HEK293 (cell line): ENCODE data around the gene SORL1.

Experiments
- ATF2 ChIP-seq: fragments of 450-650 bp; formaldehyde crosslinking; IDR thresholded peaks from 2 replicates; pipeline ENCODE4 v1.5.1; 2016; ENCODE audit warnings: missing biosample characterization, missing genetic modification characterization, low read depth
- BCL11A ChIP-seq: fragments of 450-650 bp; formaldehyde crosslinking; IDR thresholded peaks from 2 replicates; pipeline ENCODE4 v1.5.1; 2016; ENCODE audit warnings: low read depth, missing biosample characterization, missing genetic modification characterization
- HIC1 ChIP-seq: fragments of 450-650 bp; formaldehyde crosslinking; IDR thresholded peaks from 2 replicates; pipeline ENCODE4 v1.5.1; 2016; ENCODE audit warnings: missing biosample characterization, missing genetic modification characterization
- IKZF3 ChIP-seq: fragments of 450-650 bp; IDR thresholded peaks from 2 replicates; pipeline ENCODE4 v1.5.0; 2018; ENCODE audit warnings: missing biosample characterization, mild to moderate bottlenecking, missing genetic modification characterization, moderate library complexity
- KLF10 ChIP-seq: fragments of 450-650 bp; IDR thresholded peaks from 2 replicates; pipeline ENCODE4 v1.5.1; 2018; ENCODE audit warnings: missing biosample characterization, mild to moderate bottlenecking, missing genetic modification characterization
- KLF17 ChIP-seq: fragments of 450-650 bp; formaldehyde crosslinking; IDR thresholded peaks from 2 replicates; pipeline ENCODE4 v1.5.1; 2016; ENCODE audit warnings: missing biosample characterization, missing genetic modification characterization
- KLF7 ChIP-seq: fragments of 450-650 bp; formaldehyde crosslinking; IDR thresholded peaks from 2 replicates; pipeline ENCODE4 v1.5.1; 2016; ENCODE audit warnings: missing biosample characterization, missing genetic modification characterization, borderline replicate concordance
- MYNN ChIP-seq: fragments of 450-650 bp; formaldehyde crosslinking; IDR thresholded peaks from 2 replicates; pipeline ENCODE4 v1.5.1; 2016; ENCODE audit warnings: missing biosample characterization, missing genetic modification characterization, borderline replicate concordance
- PBX3 ChIP-seq: sonication (generic); formaldehyde crosslinking; IDR thresholded peaks from 2 replicates; pipeline ENCODE4 v1.8.1; 2022; ENCODE audit warnings: mild to moderate bottlenecking, moderate library complexity, missing genetic modification reagents
- PRDM10 ChIP-seq: fragments of 450-650 bp; formaldehyde crosslinking; IDR thresholded peaks from 2 replicates; pipeline ENCODE4 v1.5.1; 2016; ENCODE audit warnings: missing biosample characterization, missing genetic modification characterization
- ZBTB20 ChIP-seq: fragments of 450-650 bp; formaldehyde crosslinking; IDR thresholded peaks from 2 replicates; pipeline ENCODE4 v1.5.1; 2016; ENCODE audit warnings: missing biosample characterization, missing genetic modification characterization
- ZBTB48 ChIP-seq: fragments of 450-650 bp; formaldehyde crosslinking; IDR thresholded peaks from 2 replicates; pipeline ENCODE4 v1.5.1; 2016; ENCODE audit warnings: missing biosample characterization, missing genetic modification characterization
- ZBTB7A ChIP-seq: fragments of 450-650 bp; formaldehyde crosslinking; IDR thresholded peaks from 2 replicates; pipeline ENCODE4 v1.5.1; 2016; ENCODE audit warnings: low read depth, missing biosample characterization, missing genetic modification characterization
- ZNF16 ChIP-seq: fragments of 450-650 bp; formaldehyde crosslinking; IDR thresholded peaks from 2 replicates; pipeline ENCODE4 v1.5.1; 2016; ENCODE audit warnings: low read depth, missing biosample characterization, missing genetic modification characterization
- ZNF184 ChIP-seq: fragments of 450-650 bp; IDR thresholded peaks from 2 replicates; pipeline ENCODE4 v1.5.1; 2018; ENCODE audit warnings: missing biosample characterization, mild to moderate bottlenecking, missing genetic modification characterization
- ZNF223 ChIP-seq: fragments of 450-650 bp; formaldehyde crosslinking; IDR thresholded peaks from 2 replicates; pipeline ENCODE4 v1.5.1; 2016; ENCODE audit warnings: missing biosample characterization, missing genetic modification characterization
- ZNF488 ChIP-seq: fragments of 450-650 bp; formaldehyde crosslinking; IDR thresholded peaks from 2 replicates; pipeline ENCODE4 v1.5.1; 2016; ENCODE audit warnings: missing biosample characterization, missing genetic modification characterization
- ZNF514 ChIP-seq: fragments of 450-650 bp; formaldehyde crosslinking; IDR thresholded peaks from 2 replicates; pipeline ENCODE4 v1.5.1; 2016; ENCODE audit warnings: missing biosample characterization, missing genetic modification characterization
- ZNF558 ChIP-seq: fragments of 450-650 bp; formaldehyde crosslinking; IDR thresholded peaks from 2 replicates; pipeline ENCODE4 v1.5.1; 2016; ENCODE audit warnings: missing biosample characterization, missing genetic modification characterization
- ZNF561 ChIP-seq: fragments of 450-650 bp; IDR thresholded peaks from 2 replicates; pipeline ENCODE4 v1.5.1; 2018; ENCODE audit warnings: missing biosample characterization, missing genetic modification characterization, borderline replicate concordance
- ZNF600 ChIP-seq: fragments of 450-650 bp; formaldehyde crosslinking; IDR thresholded peaks from 2 replicates; pipeline ENCODE4 v1.5.1; 2016; ENCODE audit warnings: missing biosample characterization, missing genetic modification characterization
- ZNF639 ChIP-seq: fragments of 450-650 bp; formaldehyde crosslinking; IDR thresholded peaks from 2 replicates; pipeline ENCODE4 v1.5.1; 2016; ENCODE audit warnings: missing biosample characterization, missing genetic modification characterization
- ZNF677 ChIP-seq: fragments of 450-650 bp; IDR thresholded peaks from 2 replicates; pipeline ENCODE4 v1.5.0; 2018; ENCODE audit warnings: missing biosample characterization, mild to moderate bottlenecking, missing genetic modification characterization, moderate library complexity
- ZNF776 ChIP-seq: fragments of 450-650 bp; formaldehyde crosslinking; IDR thresholded peaks from 2 replicates; pipeline ENCODE4 v1.5.0; 2017; ENCODE audit warnings: missing biosample characterization, missing genetic modification characterization, borderline replicate concordance
- ZNF843 ChIP-seq: fragments of 450-650 bp; formaldehyde crosslinking; IDR thresholded peaks from 2 replicates; pipeline ENCODE4 v1.5.1; 2016; ENCODE audit warnings: missing biosample characterization, missing genetic modification characterization
- ZSCAN18 ChIP-seq: fragments of 450-650 bp; formaldehyde crosslinking; IDR thresholded peaks from 2 replicates; pipeline ENCODE4 v1.5.1; 2016; ENCODE audit warnings: missing biosample characterization, missing genetic modification characterization

Gene SORL1

GRCh38 chr11:121466063-121466794, 14.1 kb downstream of the SORL1 start (continued):
- no peak for TF ChIP-seq ZNF639 (tag by site-specific recombination)
- TF ChIP-seq ZNF184 (tag by site-specific recombination): no peak
- no peak for TF ChIP-seq ZNF558 (tag by site-specific recombination)
- no peak for TF ChIP-seq ZSCAN18 (tag by site-specific recombination)
- TF ChIP-seq ZNF514 (tag by site-specific recombination): no peak
- no peak for TF ChIP-seq ZNF16
- TF ChIP-seq PBX3: no peak
- TF ChIP-seq MYNN: no peak
- peak; percentile 81; the same call in 1 of the 2 replicates for TF ChIP-seq ZBTB48 (tag by site-specific recombination)
- TF ChIP-seq KLF10 (tag by site-specific recombination): no peak
- no peak for TF ChIP-seq ZNF561
- TF ChIP-seq HIC1: no peak
- TF ChIP-seq BCL11A (tag by site-specific recombination): no peak
- no peak for TF ChIP-seq ZNF488 (tag by site-specific recombination)
- peak; percentile 80 for TF ChIP-seq KLF17 (tag by site-specific recombination)
- no peak for TF ChIP-seq ATF2
- TF ChIP-seq ZNF677: no peak
- TF ChIP-seq ZNF223: no peak
- TF ChIP-seq PRDM10 (tag by site-specific recombination): no peak
- TF ChIP-seq ZNF776 (tag by site-specific recombination): no peak
- no peak for TF ChIP-seq ZNF843
- TF ChIP-seq ZBTB7A: no peak
- TF ChIP-seq KLF7 (tag by site-specific recombination): no peak
- peak; percentile 42 for TF ChIP-seq IKZF3 (tag by site-specific recombination)
- peak; percentile 12; the same call in 1 of the 2 replicates for TF ChIP-seq ZBTB20 (tag by site-specific recombination)
- TF ChIP-seq ZNF600 (tag by site-specific recombination): no peak
